GM20000 (cell line): Measurements from ENCODE around the gene OR51I2.

Source experiments
- DNase-seq: peaks from one replicate; pipeline ENCODE4 v3.0.0; 2012; ENCODE audit warnings: low spot score
- CTCF ChIP-seq: IDR thresholded peaks from 2 replicates; pipeline ENCODE4 v1.5.1; 2012; ENCODE audit warnings: mild to moderate bottlenecking, control low read depth; ENCODE audit errors: extremely low read depth, missing control alignments

The OR51I2 gene, protein sequence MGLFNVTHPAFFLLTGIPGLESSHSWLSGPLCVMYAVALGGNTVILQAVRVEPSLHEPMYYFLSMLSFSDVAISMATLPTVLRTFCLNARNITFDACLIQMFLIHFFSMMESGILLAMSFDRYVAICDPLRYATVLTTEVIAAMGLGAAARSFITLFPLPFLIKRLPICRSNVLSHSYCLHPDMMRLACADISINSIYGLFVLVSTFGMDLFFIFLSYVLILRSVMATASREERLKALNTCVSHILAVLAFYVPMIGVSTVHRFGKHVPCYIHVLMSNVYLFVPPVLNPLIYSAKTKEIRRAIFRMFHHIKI

DNA sequence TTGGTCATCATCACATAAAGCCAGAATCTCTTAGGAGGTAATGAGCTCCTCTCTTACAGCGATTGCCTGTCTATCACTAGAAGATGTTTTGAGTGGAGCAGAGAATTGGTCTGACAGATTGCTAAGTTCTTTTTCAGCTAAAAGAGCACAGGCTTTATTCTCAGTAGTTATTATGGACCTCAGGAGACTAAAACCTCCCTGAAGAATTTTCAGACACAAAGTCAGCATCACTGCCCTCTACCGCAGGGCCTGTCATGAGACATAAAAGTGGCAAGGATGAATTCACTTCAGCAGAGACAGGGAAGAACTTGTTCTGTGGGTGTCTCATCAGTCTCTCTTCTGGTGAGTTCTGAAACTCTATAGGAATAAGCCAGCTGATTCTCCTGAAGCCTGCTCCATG is at the start of gene OR51I2:
Gene OR51I2 (plus strand): TSS at position 301 of the 400 bp plus-strand sequence. CDS start 4,166 bp downstream, outside the sequence.
- no peak for TF ChIP-seq CTCF
- DNase-seq = no peak

DNA sequence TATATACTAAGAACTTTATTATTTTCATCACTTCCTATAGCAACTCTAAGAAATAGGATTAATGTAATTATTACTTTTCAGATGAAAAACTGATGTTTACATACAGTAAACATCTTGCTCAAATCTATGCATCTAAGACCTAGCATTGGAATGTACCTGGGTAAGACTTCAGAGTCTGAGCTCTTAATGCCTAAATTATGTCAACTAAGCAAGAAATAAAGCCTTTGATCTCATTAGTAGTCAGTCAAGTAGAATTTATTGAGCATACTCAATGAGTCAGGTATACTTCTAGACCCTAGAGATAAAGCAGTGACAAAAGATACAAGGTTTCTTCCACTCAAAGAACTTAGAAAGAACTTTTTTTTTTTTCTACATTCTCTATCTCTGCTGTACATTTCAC is 44.0 kb upstream of the OR51I2 start:
- no peak for TF ChIP-seq CTCF
- DNase-seq = no peak

DNA sequence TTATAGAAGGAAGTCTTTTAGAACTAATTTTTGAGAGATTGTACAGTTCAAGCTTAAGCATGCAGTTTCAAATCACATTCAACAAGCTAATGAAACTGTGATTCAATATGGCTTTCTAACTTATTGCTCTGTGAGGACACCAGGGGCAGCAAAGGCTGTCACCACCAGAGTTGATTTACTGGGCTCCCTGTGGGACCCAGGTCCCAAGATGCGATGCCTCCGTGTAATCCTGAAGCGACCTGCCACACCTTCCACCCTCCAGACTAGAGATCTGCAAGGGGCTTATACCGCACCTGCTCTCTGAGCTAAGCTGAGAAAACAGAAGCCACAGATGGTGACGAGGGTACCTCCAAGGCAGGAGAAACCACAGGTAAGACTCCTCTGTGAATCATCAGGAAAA is 28.1 kb upstream of the OR51I2 start:
- no peak for DNase-seq
- no peak for TF ChIP-seq CTCF

DNA sequence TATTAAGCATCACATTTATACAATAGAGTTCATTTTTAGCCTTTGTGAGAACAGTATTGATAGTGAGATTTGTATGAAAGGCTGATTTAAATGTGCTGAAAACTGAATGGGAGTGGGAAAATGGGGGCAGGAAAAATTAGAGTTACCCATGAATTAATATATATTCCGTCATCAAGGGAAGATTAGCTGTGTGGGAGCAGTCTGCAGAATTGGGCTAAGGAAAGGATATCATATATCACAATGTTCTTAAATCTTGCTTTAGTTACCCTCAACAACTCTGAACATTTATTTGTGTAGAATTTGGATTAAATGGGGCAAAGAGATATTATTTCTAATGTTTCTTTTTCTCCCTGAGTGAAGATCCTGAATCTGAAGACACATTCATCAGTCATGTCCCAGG is 27.3 kb upstream of the OR51I2 start, which contains the start of gene OR51Q1:
Gene OR51Q1 (plus strand): TSS at position 301 of the 400 bp plus-strand sequence. CDS start 90 bp downstream, at position 391.
- DNase-seq = no peak
- TF ChIP-seq CTCF = no peak

DNA sequence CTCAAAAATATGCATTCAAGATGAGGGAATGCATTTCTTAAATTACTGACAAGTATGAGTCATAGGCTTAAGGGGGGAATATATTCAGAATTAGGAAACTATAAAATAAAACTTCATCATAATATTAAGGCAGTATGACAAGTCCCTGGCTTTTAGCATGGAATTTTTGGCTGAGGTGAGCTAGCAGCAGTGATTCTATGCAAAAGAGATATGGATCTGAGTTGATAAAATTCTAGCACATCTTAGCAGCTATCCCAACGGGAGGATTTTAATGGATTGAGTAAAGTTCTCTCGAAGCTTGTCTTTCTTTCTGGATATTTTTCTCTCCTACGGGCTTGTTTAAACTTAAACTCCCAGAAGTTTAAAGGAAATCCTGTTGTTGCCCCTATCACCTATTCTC is 26.0 kb upstream of the OR51I2 start:
- no peak for DNase-seq

GRCh38 chr11:5441414-5441813 is 7.7 kb upstream of the OR51I2 start, which contains the start of gene OR51I1:
OR51I1 (minus strand) TSS chr11:5441514; CDS start chr11:5441514, 0 bp downstream.
- no peak for TF ChIP-seq CTCF
- no peak for DNase-seq

More for the DNA sequence above, 26.0 kb upstream of the OR51I2 start:
- TF ChIP-seq CTCF = no peak

- TF ChIP-seq CTCF = no peak
- no peak for DNase-seq
Measured at GRCh38 chr11:5443835-5444393, 5.2 kb upstream of the OR51I2 start.
